NCI-H82 treated with DMSO at 0.1 percent for 48 hours (cell line): ENCODE data around the gene DAGLA.

ENCODE experiments used
- DNase-seq: peaks from one replicate; lab custom pipeline; 2025; ENCODE audit not compliant: unreplicated experiment; lab: John Stamatoyannopoulos, UW

Gene DAGLA

GRCh38 chr11:61793083-61793828 is 113.1 kb downstream of the DAGLA start:
- DNase-seq = peak; percentile 22

DNA sequence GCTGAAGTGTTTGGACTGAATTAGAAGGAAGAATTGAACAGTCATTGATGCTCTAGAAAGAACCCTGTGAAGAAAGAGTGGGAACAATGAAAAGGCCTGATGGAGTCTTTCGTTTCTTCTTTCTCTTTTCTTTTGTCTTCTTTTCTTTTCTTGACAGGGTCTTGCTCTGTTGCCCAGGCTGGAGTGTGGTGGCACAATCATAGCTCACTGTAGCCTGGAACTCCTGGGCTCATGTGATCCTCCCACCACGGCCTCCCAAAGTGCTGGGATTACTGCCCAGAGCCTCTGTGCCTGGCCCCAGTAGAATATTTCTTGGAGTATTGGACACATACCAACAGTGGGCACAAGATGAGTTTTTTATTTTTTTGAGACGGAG is 113.6 kb downstream of the DAGLA start:
- DNase-seq = no peak

DNA sequence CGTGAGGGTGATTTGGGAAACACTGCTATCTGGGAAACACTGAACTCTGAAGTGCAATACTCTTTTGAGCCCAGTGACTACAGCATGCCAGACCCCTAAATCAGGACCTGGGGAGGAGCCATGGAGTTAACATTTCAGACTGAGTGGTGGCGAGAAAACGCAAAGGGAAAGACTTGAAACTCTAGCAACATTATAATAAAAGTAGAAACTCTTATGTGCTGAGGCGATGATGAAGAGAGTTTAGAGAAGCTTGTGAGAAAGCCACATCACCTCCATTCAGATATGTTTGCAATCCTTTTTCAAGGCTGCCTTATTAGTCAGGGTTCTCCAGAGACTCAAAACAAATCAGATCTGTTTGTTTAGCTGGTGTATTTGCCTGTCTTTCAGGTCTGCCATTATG is 114.4 kb downstream of the DAGLA start:
- no peak for DNase-seq

DNA sequence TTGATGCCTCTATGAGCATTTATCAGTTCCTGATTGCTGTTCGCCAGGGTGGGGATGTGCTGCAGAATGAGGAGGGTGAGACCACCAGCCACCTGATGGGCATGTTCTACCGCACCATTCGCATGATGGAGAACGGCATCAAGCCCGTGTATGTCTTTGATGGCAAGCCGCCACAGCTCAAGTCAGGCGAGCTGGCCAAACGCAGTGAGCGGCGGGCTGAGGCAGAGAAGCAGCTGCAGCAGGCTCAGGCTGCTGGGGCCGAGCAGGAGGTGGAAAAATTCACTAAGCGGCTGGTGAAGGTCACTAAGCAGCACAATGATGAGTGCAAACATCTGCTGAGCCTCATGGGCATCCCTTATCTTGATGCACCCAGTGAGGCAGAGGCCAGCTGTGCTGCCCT is 115.3 kb downstream of the DAGLA start:
- no peak for DNase-seq

DNA sequence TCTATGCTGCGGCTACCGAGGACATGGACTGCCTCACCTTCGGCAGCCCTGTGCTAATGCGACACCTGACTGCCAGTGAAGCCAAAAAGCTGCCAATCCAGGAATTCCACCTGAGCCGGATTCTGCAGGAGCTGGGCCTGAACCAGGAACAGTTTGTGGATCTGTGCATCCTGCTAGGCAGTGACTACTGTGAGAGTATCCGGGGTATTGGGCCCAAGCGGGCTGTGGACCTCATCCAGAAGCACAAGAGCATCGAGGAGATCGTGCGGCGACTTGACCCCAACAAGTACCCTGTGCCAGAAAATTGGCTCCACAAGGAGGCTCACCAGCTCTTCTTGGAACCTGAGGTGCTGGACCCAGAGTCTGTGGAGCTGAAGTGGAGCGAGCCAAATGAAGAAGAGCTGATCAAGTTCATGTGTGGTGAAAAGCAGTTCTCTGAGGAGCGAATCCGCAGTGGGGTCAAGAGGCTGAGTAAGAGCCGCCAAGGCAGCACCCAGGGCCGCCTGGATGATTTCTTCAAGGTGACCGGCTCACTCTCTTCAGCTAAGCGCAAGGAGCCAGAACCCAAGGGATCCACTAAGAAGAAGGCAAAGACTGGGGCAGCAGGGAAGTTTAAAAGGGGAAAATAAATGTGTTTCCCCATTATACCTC is 115.8 kb downstream of the DAGLA start:
- DNase-seq = no peak
